Mammary epithelial cell (primary cell): ENCODE results near the gene ZNF33B.

ENCODE experiments used
- CTCF ChIP-seq, 2 donors: IDR thresholded peaks in 1 of 2; conservative IDR thresholded peaks in 1 of 2; 2 replicates each; pipeline ENCODE4 v1.5.1; 2011 to 2012; ENCODE audit warnings: inconsistent platforms in 2 of 2, low read length in 2 of 2, mild to moderate bottlenecking in 2 of 2, control low read depth in 1 of 2, low read depth in 1 of 2; ENCODE audit not compliant: insufficient read depth in 1 of 2; ENCODE audit errors: extremely low read depth in 1 of 2
- EZH2 ChIP-seq: IDR thresholded peaks from 2 replicates; pipeline ENCODE4 v1.6.1; 2012; ENCODE audit warnings: low read length, inconsistent platforms, borderline replicate concordance

GRCh38 chr10:42646214-42646613, 7.8 kb upstream of the ZNF33B start:
- no peak for TF ChIP-seq CTCF (conservative IDR thresholded peaks at IDR 0.05 in 1 of 2, IDR thresholded peaks at IDR 0.05 in 1 of 2; ENCODE audit: extremely low read depth in 1 of 2, insufficient read depth in 1 of 2, low read depth in 1 of 2, low read length in 2 of 2)
- TF ChIP-seq EZH2: no peak
